Measurements from ENCODE around the gene STAT5B.
A peak's percentile ranks its signal among the peaks of the same experiment; 100 is the strongest.
"Not testable (repeated sequence)": the region's sequence is repeated elsewhere in the genome, so short reads cannot be mapped to it uniquely, and the experiment has no call there.

Gene STAT5B

DNA sequence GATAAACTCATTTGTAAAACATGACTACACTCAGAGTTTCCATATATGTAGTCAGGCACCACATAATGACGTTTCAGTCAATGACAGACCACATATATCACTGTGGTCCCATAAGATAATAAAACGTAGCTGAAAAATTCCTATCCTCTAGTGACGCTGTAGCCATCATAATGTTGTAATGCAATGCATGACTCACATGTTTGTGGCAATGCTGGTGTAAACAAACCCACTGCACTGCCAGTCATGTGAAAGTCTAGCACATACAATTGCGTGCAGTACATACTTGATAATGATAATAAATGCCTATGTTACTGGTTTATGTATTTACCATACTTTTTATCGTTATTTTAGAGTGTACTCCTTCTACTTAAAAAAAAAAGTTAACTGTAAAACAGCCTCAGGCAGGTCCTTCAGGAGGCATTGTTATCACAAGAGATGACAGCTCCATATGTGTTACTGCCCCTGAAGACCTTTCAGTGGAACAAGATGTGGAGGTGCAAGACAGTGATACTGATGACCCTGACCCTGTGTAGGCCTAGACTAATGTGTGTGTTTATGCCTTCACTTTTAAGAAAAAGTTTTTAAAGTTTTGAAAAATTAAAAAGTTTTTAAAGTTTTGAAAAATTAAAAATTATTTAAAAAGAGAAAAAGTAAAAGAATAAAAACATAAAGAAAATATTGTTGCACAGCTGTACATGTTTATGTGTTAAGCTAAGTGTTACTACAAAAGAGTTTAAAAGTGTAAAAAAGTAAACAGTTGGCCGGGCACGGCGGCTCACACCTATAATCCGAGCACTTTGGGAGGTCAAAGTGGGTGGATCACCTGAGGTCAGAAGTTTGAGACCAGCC, 9.0 kb downstream of the STAT5B start:
- no peak for DNase-seq (ENCODE audit: low spot score)

DNA sequence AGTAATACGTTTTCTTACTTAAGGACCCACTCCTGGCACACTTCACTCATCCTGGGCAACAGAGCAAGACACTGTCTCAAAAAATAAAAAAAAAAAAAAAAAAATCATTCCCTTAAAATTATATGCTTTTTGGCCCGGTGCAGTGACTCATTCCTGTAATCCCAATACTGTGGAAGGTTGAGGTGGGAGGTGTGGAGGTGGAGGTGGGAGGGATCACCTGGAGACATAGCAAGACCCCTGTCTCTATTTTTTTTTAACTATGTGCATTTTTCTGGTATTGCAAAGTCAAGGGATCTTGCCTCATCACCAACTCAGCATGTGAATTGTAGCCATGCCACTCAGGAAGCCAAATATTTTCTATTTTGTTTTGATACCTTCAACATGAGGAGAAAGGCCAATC, 9.7 kb downstream of the STAT5B start:
- DNase-seq (ENCODE audit: low spot score), result no peak

DNA sequence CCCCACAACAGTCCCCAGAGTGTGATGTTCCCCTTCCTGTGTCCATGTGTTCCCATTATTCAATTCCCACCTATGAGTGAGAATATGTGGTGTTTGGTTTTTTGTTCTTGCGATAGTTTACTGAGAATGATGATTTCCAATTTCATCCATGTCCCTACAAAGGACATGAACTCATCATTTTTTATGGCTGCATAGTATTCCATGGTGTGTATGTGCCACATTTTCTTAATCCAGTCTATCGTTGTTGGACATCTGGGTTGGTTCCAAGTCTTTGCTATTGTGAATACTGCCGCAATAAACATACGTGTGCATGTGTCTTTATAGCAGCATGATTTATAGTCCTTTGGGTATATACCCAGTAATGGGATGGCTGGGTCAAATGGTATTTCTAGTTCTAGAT, 11.8 kb downstream of the STAT5B start:
- DNase-seq (ENCODE audit: low spot score), result not testable (repeated sequence)

DNA sequence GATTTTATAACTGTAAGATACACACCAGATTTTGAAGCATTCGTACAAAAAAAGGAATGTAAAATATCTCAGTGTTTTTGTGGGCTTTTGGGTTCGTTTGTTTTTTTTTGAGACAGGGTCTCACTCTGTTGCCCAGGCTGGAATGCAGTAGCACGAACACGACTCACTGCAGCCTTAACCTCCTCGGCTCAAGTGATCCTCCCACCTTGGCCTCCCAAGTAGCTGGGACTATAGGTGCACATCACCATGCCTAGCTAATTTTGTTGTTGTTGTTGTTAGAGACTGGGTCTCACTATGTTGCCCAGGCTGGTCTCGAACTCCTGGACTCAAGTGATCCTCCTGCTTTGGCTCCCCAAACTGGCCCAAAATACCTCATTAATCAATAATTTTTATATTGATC, 15.9 kb downstream of the STAT5B start:
- DNase-seq (ENCODE audit: low spot score), result no peak

DNA sequence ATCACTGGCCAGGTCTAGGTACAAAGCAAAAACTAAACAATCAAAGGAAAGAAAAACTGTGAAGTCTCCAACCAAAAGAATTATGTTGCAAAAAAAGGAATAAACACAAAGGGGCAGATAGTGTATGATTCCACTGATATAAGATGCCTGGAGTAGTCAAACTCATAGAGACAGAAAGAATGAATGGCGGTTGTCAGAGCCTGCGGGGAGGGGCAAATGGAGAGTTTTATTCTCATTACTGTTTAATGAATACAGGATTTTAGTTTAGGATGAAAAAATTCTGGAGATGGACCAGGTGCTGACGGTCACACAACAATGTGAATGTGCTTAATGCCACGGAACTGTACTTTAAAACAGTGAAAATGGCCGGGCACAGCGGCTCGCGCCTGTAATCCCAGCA, 20.7 kb downstream of the STAT5B start:
- no peak for DNase-seq (ENCODE audit: low spot score)

DNA sequence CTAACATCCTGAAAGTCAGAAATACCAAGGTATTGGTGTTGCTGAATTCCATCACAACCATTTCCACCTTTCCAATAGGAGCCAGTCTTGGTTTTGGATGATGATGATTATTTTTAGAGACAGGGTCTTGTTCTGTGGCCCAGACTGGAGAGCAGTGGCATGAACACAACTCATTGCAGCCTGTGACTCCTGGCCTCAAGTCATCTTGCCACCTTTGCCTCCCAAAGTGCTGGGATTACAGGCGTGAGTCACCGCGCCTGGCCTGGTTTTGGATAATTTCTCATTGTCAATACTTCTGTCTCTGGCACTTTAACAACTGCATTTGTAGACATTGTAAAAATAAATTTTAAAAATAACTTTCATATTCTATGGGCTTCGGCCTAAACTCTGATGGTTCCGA, 22.6 kb downstream of the STAT5B start:
- no peak for DNase-seq (ENCODE audit: low spot score)

DNA sequence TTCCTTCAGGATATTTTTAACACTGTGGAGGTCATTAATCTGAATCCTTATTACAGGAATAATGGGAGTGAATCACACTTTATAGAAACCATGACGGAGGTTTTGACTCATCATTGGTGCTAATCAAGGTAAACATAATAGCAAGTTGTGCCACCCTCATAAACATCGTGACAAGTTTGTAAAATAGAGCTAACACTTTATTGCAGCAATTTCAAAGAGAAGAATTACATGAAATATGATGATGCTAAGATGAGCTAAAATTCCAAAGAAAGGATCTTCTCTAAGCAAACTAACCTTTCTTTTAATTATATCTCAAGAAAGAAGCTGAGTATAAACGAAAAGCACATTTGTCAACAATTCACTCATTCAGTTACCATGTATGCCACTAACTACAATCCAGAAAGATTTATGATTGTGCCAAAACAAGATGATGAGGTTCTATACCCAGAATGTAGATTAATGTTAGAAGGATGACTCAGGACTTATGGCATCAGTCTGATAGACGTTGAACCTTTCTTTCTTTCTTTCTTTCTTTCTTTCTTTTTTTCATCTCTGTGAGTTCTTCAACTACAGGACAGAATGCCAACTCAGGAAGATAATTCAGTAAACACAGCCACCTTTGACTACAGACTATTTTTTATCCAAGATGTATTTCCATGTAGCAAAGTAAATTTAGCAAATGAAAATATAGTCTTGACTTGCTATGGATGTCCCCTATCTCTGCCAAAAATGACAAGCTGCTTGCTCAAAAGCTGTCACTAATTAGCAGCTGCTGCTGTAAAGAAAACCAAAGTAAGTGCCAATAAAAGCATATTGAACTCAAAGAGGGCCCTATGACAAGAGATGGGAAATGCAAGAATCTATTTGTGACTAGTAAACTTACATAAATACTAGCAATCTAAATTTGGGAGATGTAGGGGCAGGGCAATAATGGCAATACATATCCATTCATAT, 23.3 kb downstream of the STAT5B start:
- no peak for DNase-seq (ENCODE audit: low spot score)

DNA sequence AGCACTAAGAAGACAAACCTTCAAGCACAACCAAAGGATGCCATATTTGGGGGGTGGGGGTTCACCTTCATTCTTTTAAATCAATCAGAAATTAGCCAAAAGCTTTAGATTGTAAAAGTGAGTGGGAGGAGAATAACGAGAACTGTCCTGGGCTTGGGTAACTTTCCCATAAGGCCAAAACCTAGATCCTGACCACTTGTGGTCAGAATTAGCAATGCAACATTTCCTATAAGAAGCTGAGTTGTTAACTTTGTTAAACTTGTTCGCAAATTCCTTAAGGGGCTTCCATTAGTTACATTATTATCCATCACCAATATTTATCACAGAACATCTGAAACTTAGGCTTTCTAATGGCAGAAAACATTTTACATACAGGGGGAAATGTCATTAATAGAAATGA, 25.1 kb downstream of the STAT5B start:
- DNase-seq (ENCODE audit: low spot score), result no peak

DNA sequence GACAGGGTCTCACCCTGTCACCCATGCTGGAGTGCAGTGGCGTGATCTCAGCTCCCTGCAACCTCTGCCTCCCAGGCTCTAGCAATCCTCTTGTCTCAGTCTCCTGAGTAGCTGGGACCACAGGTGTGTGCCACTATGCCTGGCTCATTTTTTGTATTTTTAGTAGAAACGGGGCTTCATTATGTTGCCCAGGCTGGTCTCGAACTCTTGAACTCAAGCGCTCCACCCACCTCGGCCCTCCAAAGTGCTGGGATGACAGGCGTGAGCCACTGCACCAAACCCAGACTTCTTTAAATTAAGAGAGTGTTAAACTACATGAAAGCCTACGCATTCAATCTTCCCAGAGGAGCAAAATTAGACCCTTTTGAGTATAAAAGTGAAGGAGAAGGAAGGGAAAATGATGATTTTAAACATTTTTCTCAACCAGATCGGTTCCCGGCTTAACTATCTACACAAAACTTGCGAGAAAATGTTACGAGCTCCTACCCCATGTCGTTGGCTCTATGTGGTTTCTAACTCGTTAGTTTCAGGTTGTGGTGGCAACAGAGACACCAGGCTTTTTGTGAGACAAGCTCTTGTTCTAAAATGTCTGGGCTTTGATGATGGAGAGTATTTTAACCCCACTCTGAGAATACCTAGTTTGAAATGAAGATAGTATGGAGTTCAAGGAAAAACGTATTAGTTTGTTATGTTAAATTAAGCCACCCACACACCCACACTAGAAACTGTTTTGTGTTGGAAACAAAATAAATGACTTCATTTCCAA, 26.3 kb downstream of the STAT5B start:
- DNase-seq (ENCODE audit: low spot score), result no peak

DNA sequence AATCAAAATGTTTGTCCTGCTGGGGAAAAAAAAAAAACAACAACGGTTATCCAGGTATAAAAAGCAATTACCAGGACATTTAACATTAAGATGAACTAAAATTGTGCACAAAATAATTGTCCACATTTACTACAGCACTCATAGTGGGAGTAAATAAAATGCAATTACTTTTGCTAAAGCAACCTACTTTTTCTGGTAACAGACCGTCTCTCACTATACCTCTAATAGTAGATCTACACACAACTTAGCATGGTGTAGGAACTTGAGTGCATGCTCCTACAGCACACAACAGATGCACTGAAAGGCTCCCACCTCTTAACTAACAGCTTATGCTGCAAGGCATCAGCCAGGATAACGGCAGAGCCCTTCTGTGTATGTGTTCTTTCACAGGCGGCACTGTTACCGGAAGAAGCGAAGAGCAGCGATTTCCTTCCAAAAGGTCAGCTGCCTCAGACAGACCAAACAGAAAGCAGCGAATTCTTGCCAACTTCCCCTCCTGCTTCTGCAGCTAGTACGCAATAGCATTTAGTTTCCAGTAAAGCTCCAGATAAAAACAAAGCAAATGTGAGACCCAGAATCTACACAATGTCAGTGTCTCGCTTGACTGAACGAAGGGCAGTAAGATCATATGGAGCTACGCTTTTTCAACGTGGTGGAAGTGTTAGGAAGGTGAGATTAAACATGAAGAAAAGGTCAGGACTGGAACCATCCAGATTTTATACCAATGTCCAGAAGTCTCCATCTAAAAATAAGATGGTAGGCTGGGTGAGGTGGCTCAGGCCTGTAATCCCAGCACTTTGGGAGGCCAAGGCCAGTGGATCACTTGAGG, 27.6 kb downstream of the STAT5B start:
- peak; percentile 22 for DNase-seq (ENCODE audit: low spot score)

DNA sequence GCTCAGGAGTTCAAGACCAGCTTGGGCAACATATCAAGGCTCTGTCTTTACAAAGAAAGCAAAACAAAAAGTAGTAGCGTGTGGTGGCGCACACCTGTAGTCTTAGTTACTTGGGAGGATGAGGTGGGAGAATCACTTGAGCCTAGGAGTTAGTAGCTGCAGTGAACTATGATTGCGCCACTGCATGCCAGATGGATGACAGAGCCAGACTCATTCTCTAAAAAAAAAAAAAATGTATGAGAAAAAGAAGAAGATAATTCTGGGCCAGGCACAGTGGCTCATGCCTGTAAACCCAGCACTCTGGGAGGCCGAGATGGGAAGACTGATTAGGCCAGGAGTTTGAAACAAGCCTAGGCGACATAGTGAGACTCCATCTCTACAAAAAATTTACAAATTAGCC, 28.5 kb downstream of the STAT5B start:
- DNase-seq (ENCODE audit: low spot score), result no peak

DNA sequence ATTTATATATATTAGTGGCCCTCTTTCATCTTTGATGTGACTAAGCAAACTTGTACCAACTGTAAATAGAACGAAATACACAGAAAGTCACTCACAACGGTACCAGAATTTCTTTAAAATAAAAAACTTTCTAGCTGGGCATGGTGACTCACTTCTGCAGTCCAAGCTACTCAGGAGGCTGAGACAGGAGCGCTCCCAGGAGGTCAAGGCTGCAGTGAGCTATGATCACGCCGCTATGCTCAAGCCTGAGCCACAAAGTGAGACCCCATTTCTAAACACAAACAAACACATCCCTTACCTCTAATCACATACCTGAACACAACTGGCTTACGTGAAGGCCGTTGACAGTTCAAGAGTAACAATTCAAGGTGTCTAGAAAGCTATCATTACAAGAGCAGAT, 29.7 kb downstream of the STAT5B start:
- DNase-seq (ENCODE audit: low spot score), result no peak

DNA sequence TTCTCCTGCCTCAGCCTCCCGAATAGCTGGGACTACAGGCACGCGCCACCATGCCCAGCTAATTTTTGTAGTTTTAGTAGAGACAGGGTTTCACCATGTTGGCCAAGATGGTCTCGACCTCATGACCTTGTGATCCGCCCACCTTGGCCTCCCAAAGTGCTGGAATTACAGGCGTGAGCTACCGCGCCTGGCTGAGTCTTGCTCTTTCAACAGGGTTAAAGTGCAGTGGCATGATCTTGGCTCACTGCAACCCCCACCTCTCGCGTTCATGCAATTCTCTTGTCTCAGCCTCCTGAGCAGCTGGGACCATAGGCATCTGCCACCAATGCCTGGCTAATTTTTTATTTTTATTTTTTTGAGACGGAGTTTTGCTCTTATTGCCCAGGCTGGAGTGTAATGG, 31.0 kb downstream of the STAT5B start:
- not testable (repeated sequence) for DNase-seq (ENCODE audit: low spot score)

DNA sequence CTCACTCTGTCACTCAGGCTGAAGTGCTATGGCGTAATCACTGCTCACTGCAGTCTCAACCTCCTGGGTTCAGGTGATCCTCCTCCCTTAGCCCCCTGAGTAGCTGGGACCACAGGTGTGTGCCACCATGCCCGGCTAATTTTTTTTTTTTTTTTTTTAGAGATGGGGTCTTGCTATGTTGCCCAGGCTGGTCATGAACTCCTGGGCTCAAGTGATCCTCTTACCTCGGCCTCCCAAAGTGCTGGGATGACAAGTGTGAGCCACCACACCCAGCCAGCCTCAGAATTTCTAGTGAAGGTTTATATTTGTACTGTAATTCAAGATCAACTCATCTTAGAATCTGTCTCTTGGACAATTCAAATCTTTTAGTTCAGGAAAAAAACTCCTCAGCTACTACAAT, 32.1 kb downstream of the STAT5B start:
- not testable (repeated sequence) for DNase-seq (ENCODE audit: low spot score)

DNA sequence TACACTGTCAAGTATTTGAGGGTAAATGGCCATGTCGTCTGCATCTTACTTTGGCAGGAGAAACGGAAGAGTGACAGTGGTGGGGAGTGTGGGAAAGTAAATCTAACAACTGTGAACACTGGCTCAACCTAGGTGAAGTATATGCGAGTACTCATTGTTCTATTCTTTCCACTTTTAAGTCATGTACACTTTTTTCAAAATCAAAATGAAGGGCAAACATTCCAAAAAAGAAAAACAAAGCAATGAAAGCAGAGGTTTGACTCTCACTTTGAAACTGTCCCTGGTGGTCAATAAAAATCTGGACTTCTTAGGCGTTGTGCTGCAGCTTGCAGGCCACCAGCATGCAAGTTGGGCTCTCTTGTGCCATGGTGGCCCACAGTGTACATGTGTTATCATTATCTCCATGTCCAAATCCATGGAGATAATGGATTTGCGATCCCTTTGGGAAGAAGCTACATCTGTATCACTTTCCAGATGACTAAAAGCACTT, 32.7 kb downstream of the STAT5B start:
- DNase-seq (ENCODE audit: low spot score), result no peak

DNA sequence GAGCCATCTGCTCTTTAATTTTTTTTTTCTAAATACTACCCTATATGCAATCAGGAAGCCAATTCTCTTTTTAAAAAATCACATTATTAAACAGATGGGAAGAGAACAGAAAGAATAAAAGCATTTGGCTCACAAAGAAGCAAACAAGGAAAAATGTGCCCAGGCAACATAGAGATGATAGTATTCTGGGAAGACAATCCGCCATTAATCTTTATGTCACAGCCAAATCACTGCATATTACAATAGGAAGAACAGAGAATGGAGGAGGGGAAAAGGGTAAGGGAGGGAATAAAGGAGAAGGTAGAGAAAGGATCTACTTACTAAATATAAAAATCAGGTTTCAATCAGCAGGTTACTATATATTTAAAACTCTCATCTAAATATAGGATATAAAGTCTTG, 34.3 kb downstream of the STAT5B start:
- no peak for DNase-seq (ENCODE audit: low spot score)

DNA sequence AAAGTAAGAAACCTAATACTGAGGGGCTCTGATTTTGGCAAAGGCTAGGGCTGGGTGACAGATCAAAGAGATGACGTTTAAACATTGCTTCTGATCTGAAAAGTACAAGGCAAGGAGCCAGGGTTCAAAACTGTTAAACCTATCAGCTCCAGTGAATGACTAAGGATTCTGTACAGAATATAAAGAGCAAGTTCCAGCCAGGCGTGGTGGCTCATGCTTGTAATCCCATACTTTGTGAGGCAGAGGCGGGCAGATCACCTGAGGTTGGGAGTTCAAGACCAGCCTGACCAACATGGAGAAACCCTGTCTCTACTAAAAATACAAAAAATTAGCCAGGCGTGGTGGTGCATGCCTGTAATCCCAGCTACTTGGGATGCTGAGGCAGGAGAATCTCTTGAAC, 35.3 kb downstream of the STAT5B start:
- not testable (repeated sequence) for DNase-seq (ENCODE audit: low spot score)

DNA sequence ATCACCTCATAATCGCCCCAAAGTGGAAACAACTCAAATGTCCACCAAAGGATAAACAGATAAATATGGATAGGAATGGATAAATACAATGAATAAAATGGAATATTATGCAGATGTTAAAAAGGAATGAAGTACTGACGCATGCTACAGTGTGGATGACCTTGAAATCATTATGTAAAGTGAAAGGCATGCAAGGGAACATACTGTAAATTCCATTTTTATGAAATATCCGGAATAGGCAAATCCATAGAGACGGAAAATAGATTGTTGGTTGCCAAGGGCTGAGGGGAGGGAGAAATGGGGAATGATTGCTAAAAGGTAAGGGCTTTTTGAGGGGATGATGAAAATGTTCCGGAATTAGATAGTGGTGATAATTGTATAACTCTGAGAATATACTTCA, 36.0 kb downstream of the STAT5B start:
- no peak for DNase-seq (ENCODE audit: low spot score)

DNA sequence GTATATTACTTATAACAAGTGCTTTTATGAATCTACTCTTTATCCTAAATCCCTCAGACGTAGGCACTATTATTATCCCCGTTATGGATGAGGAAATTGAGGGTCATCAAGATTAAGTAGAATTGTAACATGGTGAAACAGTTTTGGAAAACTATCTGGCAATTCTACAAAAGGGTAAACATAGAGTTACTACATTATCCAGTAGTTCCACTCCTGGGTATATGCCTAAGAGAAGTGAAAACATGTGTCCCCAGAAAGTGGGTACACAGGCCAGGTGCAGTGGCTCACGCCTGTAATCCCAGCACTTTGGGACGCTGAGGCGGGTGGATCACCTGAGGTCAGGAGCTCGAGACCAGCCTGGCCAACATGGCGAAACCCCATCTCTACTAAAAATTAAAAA, 36.6 kb downstream of the STAT5B start:
- DNase-seq (ENCODE audit: low spot score), result not testable (repeated sequence)

DNA sequence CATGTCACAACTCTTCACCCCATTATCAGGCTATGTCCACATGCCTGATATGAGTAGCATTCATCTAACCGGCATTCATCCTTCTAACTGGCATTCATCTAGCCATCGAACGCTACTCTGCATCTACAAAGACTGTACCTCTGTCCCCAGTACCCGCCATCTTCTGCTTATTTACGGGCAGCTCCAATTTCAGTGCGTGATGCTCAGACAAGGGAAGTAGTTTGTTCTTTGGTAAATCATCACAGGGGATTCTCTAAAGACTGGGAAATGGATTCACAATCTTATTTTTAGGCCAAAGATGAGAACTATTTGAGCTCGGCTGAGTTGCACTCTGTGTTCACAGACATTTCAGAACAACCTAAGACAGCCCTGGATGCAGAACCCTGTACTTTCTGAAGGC, 39.4 kb downstream of the STAT5B start:
- DNase-seq (ENCODE audit: low spot score), result no peak

DNA sequence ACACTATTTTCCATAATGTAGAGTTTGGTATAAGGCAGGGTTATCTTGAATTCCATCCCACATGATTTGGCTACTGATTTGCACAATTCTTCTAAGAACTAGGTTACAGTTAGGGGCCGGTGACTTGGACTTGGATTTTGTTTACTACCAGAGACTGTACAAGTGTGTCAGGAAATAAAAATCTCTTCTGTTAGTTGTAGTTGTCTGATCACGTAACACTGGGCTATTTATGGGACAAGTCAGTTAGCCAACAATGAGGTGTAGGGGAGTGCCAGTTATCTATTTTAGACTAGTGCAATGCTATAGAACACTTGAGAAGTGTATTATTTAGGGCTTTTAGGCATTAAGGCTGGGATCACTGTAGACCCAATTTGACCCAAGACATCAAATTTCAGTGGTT, 42.2 kb downstream of the STAT5B start:
- DNase-seq (ENCODE audit: low spot score), result no peak
